H4 (cell line): Measurements from ENCODE around the gene C19orf73. TPM values are rescaled to one million over a fixed set of nuclear protein-coding genes. Genes with fewer than 3 reads are reported as not detected.
A peak's percentile ranks its signal among the peaks of the same experiment; 100 is the strongest.
"Not testable (repeated sequence)": the region's sequence is repeated elsewhere in the genome, so short reads cannot be mapped to it uniquely, and the experiment has no call there.

Experiments
- DNase-seq: peaks from one replicate; pipeline ENCODE4 v3.0.0-alpha.2; 2015; ENCODE audit warnings: low spot score
- total RNA-seq: library from RNA; depleted of rRNA; stranded (reverse); fragments of >200 nt; shearing (Covaris generic); gene quantifications from 2 replicates; pipeline ENCODE4 v1.2.3, GENCODE V29; 2014

Gene C19orf73
- total RNA-seq, 1 experiment from 2014 or later = 7.3 TPM

DNA sequence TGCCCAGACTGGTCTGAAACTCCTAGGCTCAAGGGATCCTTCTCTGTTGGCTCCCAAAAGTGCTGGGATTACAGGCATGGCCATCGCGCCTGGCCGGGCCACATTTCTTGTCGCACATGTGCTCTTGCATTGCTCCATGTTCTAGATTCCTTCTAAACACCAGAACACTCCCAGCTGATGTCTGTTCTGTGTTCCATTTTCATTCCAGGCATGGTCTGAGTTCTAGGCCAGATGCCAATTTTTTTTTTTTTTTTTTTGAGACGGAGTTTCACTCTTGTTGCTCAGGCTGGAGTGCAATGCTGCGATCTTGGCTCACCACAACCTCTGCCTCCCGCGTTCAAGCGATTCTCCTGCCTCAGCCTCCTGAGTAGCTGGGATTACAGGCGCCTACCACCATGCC lies 2.9 kb upstream of the C19orf73 start:
- not testable (repeated sequence) for DNase-seq

DNA sequence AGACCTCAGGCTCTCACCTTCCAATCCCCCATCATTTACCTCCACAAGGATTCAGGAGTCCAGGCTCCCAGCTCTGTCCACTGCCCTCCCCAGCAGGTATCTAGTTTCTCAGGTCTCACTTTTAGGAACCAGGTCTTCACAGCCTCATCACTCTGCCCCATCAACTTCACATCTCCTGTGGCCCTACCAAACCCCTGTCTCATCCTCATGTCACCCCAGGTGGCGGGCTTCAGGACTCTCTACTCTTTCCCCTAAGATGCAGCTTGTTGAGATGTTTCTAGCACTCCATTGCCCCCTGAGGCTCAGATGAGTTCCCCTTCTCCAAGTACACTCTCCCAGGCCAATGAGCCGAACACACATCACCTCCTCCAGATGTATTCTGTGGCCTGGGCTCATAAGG lies 1.9 kb upstream of the C19orf73 start:
- DNase-seq = no peak

DNA sequence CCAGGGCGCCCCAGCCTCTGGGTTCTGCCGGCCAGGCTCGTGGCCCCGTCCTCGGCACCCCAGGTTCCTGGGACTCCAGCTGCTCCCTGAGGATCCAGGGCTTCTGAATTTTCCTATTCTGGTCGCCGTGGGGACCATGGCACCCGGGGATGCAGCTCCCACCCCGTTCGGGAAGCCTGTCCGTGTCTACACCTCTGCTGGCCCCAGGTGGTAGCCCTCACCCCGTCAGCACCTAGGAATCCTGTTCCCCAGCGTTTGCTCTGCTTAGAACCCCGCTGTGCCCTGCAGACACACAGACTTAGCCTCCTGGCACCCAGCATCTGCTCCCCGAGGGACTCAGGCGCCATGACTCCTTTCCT lies 1.4 kb upstream of the C19orf73 start:
- DNase-seq = no peak

DNA sequence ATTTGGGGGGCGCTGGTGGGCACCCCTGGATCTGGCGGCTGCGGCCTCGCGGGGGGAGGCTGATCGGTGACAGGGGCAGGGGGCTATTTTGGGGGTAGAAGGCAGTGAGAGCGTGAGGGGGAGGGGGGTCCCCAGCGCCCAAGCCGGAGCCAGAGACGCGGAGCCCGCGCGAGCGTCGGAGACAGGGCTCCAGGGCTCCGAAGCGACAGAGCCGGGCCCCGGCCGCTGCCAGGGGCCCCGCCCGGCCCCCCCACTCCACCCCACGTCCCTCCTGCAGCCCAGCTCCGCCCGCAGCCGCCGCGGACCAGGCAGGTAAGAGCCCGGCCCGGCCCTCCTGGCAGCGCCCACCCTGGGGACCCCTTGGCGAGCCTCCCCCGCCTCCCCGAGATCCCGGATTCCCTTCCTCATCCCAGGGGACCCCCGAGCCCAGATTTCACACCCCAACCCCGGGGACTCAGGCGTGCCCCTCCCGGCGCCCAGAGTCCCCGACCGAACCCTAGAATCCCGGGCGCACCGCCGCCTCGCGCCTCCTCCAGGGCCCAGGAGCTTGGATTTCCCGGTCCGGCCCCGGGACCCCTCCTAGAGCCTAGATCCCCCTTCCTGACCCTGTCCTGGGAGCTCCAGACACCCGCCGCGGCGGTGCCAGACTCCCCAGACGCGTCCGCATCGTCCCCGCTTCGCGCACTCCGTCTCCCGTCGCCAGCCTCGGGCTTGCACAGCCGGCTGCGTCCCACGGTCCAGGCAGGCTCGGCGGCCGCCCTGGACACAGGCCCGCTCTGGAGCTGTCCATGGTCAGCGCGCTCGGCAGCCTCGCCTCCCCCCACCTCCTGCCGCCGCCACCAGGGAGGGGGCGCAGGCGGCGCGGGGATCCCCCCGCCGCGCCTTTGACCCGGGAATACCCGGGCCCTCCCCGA lies 725 bp upstream of the C19orf73 start, which contains the start of gene PPFIA3:
Gene PPFIA3 (plus strand): TSS at position 134 of the 914 bp plus-strand sequence. CDS start 8,330 bp downstream, outside the sequence.
- peak; percentile 52 for DNase-seq

DNA sequence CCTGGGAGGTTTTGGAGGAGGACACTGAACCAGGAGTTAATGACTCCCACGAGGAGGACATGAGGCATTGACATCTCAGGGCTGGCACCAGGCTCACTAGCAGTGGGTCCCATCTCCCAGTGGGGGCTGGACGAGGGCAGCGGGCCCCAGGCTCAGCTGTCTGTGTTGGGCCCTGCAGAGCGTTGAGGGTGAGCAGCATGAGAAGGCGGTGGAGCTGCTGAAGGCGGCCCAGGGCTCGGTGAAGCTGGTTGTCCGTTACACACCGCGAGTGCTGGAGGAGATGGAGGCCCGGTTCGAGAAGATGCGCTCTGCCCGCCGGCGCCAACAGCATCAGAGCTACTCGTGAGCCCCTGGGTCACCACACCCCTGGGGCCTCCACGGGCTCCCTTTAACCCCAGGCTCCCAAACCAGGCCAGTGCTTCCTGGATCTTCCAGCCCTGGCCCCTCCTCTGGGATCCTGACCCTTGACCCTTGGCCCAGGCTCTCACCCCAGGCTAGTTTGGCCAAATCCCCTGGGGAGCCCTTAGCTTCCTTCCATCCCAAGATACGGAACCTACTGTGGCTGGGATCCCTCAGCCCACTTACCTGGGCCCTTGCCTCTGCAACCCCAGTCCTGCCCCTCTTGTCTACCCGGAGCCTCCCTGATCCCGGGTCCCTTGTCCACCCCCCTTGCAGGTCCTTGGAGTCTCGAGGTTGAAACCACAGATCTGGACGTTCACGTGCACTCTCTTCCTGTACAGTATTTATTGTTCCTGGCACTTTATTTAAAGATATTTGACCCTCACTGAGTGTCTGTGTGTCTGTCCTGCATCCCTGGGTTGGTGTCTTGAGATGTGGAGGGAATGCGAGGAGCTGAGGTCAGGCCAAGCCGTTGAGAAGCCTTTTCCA lies 1.0 kb downstream of the C19orf73 start:
- DNase-seq = no peak

DNA sequence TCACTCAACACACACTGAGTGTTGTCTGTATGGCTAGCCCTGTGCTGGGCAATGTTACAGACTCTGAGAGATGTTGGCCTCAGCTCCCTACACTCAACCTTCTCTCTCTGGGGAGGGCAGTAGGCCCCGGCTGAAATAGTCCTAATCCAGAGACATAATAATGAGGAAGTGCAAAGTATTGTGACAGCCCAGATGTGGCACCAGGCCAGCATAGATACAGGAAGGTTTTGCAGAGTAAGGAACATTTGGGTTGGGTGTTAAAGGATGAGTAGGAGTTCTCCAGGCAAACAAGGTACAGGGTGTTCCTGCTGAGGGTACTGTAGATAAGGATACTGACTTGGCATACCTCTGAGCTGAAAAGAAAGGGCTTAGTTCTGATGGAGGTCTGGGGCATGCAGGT lies 2.4 kb downstream of the C19orf73 start:
- DNase-seq = no peak

DNA sequence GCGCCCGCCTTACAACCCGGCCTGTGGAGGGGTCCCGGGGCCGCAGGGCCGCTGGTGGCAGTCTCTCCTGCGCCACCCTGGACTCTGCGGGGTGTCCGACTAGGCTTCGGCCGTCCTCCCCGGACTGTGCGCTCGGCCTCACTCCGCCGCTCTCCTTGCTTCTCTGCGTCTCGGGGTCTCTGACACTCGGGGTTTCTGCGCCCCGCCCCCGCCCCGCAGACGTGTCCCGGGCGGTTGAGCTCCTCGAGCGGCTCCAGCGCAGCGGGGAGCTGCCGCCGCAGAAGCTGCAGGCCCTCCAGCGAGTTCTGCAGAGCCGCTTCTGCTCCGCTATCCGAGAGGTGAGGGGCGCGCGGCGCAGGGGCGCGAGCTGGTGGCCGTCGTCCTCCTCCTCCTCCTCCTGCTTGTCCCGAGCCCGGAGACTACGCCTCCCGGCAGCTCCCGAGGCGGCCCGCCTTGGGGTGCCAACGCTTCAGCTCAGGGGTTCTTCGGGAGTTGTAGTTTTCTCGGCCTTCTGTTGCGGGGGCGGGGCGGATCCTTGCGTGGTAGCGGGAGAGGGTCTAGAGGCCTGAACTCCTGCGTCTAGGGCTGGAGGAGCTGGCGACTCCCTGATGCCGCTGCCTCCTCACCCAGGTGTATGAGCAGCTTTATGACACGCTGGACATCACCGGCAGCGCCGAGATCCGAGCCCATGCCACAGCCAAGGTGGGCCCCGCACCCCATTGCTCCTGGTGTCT lies 4.1 kb downstream of the C19orf73 start:
- no peak for DNase-seq

DNA sequence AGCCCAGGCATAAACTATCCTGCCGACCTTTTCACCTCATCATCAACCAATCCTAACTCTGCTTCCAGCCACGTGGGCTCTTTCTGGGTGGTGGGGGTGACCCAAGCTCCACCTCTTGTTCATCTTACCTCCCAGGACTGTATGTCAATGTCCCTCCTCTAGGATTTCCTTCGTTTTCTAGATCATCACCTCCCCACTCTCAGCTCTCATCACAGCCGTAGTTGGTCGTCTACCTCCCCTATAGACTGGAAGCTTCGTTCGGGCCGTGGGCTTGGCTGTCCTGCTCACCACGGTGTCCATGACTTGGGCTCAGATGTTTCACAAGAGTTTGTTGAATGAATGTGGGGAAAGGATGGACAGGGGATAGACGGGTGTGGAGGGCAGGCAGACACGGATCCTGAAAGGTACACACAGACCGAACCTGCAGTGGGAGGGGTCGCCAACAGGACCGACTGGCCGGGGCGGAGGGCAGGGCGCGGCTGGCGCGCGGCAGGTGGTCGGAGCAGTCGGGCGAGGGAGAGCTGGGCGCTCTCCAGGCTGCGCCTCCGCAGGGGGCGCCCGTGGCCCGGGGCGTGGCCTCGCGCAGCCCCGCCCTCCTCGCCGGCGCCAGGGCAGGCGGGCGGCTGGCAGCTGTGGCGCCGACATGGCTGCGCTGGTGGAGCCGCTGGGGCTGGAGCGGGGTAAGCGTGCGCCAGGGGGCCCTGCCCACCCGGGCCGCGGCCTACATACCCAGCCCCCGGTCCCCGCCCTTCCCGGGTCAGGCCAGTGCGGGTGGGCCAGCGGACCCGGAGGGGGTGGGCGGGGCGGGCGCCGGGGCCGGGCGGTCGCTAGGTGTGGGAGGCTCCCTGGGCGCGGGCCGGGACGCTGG lies 4.9 kb downstream of the C19orf73 start, which contains the start of gene LIN7B:
Gene LIN7B (plus strand): TSS at position 609 of the 868 bp plus-strand sequence. CDS start 35 bp downstream, at position 644.
- peak; percentile 46 for DNase-seq

DNA sequence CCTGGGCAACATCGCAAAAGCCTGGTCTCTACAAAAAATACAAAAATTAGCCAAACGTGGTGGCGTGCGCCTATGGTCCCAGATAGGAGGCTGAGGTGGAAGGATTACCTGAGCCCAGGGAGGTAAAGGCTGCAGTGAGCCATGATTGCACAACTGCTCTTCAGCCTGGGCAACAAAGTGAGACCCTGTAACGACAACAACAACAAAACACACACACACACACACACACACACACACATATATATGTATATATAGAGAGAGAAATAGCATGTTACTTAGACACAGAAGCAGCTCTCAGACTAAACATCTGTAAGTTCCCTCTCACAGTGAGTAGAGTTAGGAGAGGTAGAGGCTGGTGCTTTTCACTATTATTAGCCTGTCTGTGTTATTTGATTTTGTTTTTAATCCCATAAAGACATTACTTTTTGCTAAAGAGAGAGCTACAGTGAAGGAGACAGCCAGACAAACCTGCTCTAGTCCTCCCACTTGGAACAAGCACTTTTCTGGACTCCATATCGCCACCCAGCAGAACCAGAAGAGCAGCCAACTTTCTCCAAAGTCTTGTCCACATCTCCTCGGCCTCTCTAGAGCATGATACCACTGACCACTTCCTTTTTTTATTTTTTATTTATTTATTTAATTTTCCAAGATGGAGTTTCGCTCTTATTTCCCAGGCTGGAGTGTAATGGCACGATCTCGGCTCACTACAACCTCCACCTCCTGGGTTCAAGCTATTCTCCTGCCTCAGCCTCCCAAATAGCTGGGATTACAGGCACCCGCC lies 7.5 kb downstream of the C19orf73 start:
- no peak for DNase-seq

DNA sequence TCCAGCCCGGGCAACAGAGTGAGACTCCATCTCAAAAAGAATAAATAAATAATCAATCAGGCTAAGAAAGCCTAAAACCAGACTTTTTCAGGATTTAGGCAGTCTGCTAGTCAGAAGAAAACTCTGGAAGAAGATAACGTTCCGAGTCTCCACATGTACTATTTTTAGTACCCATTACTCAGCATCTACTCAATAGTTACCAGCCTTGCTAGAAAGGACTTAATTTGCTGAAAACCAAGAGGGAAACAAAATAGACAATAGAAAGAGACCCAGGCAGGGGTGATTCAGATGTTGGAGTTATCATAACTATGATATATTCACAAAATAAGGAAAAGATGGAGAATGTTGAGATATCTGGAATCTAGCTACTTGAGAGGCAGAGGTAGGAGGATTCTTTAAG lies 8.4 kb downstream of the C19orf73 start:
- no peak for DNase-seq

DNA sequence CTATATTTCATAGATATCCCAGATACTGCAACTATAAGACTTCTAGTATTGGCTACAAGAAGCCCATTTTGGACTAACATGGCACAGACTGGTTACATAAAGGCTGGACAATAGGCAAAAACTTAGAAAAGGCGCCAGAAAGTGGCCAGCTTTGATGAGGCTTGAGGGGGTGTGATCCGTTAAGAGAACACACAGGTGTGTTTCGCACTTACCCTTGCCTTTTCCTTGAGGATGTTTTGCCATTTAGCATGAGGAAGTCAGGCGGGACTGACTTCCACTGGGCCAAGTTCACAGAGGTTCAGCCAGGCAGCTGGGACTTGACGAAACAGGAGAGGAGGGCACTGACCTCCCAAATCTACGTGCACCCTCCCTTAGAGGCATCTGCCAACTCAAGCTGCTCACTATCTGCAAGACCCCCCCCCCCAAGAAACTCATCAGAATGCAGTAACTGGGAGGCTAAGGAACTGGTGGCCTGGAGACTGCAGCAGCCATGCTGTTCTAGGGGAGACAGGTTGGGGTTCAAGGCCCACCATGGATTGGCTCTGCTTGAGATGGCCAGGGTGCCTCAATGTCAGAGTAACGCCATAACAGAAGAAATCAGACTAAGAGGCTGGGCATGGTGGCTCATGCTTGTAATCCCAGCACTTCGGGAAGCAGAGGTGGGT lies 9.2 kb downstream of the C19orf73 start:
- DNase-seq = no peak

DNA sequence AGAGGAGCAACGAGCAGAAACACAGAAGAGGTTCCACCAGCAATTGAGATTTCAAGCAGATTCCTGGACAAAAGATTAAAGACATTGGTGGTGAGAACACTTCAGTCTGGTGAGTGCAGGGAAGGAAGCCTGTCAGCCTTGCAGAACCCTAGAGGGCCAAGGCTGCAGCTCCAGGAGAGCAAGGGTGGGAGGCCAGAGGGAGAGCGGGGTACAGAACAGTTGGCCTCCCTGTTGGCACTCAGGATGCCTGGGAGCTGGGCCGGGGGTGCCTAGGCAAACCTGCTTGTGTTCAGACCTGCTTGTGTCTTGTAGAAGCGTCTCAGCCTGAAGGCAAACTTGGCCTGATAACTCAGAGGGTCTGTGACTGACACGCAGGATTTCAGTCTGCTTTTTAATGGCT lies 9.9 kb downstream of the C19orf73 start:
- no peak for DNase-seq

DNA sequence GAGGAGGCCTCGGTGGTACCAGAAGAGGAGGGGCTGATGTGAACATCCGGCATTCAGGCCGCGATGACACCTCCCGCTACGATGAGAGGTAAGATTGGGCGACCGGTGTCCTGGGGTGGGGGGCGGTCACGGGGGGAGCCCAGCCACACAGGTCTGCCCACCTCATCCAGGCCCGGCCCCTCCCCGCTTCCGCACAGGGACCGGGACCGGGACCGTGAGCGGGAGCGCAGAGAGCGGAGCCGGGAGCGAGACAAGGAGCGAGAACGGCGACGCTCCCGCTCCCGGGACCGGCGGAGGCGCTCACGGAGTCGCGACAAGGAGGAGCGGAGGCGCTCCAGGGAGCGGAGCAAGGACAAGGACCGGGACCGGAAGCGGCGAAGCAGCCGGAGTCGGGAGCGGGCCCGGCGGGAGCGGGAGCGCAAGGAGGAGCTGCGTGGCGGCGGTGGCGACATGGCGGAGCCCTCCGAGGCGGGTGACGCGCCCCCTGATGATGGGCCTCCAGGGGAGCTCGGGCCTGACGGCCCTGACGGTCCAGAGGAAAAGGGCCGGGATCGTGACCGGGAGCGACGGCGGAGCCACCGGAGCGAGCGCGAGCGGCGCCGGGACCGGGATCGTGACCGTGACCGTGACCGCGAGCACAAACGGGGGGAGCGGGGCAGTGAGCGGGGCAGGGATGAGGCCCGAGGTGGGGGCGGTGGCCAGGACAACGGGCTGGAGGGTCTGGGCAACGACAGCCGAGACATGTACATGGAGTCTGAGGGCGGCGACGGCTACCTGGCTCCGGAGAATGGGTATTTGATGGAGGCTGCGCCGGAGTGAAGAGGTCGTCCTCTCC lies 11.1 kb downstream of the C19orf73 start:
- DNase-seq = no peak

DNA sequence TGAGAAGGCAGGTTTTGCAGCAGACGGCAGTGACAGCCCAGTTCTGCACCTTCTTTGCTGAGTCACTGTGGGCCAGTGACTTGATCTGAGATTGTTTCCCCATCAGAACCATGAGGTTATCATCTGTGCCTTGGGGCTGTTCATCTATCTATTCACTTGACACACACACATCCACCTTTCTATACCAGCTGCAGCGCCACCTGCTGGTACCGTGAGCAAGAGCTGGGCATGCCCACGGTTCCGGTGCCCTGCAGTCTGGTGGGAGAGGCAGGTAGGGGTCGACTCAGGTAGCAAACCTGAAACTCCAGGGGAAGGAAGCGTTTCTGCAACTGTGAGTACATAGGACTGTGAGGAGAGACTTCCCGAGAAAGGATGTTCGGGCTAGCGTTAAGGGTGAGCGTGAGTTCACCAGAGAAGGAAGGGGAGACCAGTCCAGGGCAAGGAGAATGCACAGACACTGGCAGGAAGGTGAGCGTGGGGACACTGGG lies 12.3 kb downstream of the C19orf73 start:
- peak; percentile 46 for DNase-seq

DNA sequence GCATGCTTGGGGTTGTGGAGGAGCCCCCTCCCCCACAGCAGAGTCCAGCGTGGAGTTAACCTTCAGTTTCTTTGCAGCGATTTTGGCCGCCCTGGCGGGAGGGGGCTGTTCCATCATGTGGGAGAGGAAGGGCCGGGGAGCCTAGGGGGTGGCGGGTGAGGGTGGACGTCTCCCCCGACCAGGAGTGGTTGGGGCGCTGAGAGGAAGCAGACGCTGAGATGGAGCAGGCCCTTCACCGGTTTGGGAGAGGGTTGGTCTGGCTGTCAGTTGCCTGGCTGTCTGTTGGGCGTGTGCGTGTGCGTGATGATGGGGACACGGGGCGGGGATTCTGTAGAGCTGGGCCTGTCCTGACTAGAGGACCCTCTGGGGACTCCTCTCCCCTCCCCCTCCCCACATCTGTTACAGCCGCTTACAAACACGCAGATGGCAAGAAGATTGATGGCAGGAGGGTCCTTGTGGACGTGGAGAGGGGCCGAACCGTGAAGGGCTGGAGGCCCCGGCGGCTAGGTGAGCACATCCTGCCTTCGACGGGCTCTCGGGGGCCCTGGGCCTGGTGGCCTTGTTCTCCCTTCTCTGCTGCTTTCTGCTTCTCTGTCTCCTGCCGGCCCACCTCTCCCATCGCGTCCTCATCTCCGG lies 14.6 kb downstream of the C19orf73 start:
- DNase-seq = no peak

DNA sequence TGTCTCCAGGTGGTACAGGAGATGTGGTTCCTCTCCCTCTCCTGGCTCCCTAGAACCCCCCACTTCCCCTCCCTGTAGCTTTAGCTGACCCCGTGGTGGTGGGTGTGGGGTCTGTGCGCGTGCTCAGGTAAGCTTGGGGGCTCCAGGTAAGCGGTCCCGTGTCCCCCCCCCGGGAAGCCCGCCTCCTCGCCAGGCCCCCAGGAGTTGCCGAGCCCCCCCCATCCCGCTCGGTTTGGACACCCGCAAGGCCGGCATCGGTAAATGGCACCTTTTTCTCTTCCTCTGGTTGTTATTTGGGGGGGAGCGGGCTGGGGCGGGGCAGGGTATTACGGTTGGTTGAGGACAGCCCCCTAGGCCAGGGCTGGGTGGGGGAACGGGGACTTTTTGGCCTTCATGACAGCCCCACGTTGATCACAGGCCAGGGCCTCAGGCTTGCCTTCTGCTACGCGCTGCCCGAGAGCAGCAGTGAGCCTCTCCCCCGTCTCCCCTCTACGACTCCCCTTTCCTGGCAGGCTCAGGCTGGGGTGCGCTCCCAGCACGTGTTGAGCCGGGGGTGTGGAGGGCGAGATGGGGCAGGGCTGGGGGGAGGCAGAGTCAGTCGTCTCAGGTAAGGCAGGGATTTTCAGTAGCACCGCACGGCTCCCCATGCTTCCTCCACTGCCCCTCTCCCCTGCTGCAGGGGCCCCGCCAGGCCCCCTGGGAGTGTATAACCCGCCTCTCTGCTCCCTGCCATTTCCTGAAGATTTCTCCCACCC lies 15.4 kb downstream of the C19orf73 start:
- DNase-seq = no peak

DNA sequence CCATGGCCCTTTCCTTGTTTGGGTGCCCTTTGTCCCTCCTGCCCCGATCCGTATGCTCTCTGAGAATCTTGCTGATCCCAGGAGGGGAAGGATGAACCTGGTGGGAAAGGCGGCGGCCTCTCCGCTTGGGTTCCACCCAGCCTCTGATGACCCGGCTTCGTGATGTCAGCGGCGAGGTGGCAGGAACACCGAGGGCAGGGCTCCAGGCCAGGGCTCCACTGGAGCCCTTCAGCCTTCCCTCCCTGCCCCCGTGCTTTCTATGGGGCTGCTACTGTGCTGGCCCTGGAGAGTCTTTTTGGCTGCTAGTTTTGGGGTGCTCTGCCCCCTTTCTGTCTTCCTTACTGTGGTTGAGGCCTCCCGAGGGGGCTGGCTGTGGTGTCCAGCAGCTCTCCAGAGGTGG lies 16.6 kb downstream of the C19orf73 start:
- no peak for DNase-seq
